ACHN (cell line): ENCODE measurements around the gene PPP3R1.

Experiments
- DNase-seq: peaks from one replicate; pipeline ENCODE4 v3.0.0-alpha.2; 2015
- in situ Hi-C: cut with HindIII; loops from 2 replicates; pipeline ENCODE4 v1.10.0; 2017; ENCODE audit warnings: low sequenced_read_pairs, low pct_ligation_motif_present, low pct_unique_long_range_greater_than_20kb

Gene PPP3R1

GRCh38 chr2:68252400-68253218, at the start of gene PPP3R1:
Gene PPP3R1 (minus strand): TSS chr2:68252532. CDS start chr2:68252127, 405 bp downstream.
- DNase-seq = peak; percentile 97
- in situ Hi-C loops = no loop called here

GRCh38 chr2:68295516-68295915, 43.2 kb upstream of the PPP3R1 start:
- in situ Hi-C loops = no loop called here
- no peak for DNase-seq

GRCh38 chr2:68294913-68295312, 42.6 kb upstream of the PPP3R1 start:
- in situ Hi-C loops = no loop called here
- no peak for DNase-seq

GRCh38 chr2:68294187-68294586, 41.9 kb upstream of the PPP3R1 start:
- in situ Hi-C loops = no loop called here
- no peak for DNase-seq

GRCh38 chr2:68293755-68294154, 41.4 kb upstream of the PPP3R1 start:
- DNase-seq = no peak
- in situ Hi-C loops = no loop called here

GRCh38 chr2:68293024-68293423, 40.7 kb upstream of the PPP3R1 start:
- in situ Hi-C loops = no loop called here
- DNase-seq = no peak

- DNase-seq = peak; percentile 45
- in situ Hi-C loops = no loop called here
Measured at GRCh38 chr2:68292108-68292710, 39.9 kb upstream of the PPP3R1 start.

- in situ Hi-C loops = no loop called here
Measured at GRCh38 chr2:68291314-68291713, 39.0 kb upstream of the PPP3R1 start.

GRCh38 chr2:68290901-68291300, 38.6 kb upstream of the PPP3R1 start:
- no peak for DNase-seq
- in situ Hi-C loops = no loop called here

More at GRCh38 chr2:68291314-68291713, 39.0 kb upstream of the PPP3R1 start:
- DNase-seq = no peak

GRCh38 chr2:68287580-68288441, 35.5 kb upstream of the PPP3R1 start:
- no peak for DNase-seq
- in situ Hi-C loops = no loop called here

GRCh38 chr2:68284896-68285295, 32.6 kb upstream of the PPP3R1 start:
- in situ Hi-C loops = no loop called here
- DNase-seq = no peak

GRCh38 chr2:68283419-68283812, 31.1 kb upstream of the PPP3R1 start:
- in situ Hi-C loops = no loop called here
- DNase-seq = no peak

- in situ Hi-C loops = no loop called here
- peak; percentile 52 for DNase-seq
Measured at GRCh38 chr2:68282811-68283418, 30.6 kb upstream of the PPP3R1 start.

- no peak for DNase-seq
- in situ Hi-C loops = no loop called here
Measured at GRCh38 chr2:68280796-68281195, 28.5 kb upstream of the PPP3R1 start.

- DNase-seq = no peak
- in situ Hi-C loops = no loop called here
Measured at GRCh38 chr2:68280348-68280747, 28.0 kb upstream of the PPP3R1 start.

- no peak for DNase-seq
- in situ Hi-C loops = no loop called here
Measured at GRCh38 chr2:68279691-68280090, 27.4 kb upstream of the PPP3R1 start.

GRCh38 chr2:68278169-68278568, 25.8 kb upstream of the PPP3R1 start:
- in situ Hi-C loops = no loop called here
- DNase-seq = no peak

- in situ Hi-C loops = no loop called here
- DNase-seq = no peak
Measured at GRCh38 chr2:68274022-68274421, 21.7 kb upstream of the PPP3R1 start.
